Measurements from ENCODE around the gene ADAMTSL4.

DNA sequence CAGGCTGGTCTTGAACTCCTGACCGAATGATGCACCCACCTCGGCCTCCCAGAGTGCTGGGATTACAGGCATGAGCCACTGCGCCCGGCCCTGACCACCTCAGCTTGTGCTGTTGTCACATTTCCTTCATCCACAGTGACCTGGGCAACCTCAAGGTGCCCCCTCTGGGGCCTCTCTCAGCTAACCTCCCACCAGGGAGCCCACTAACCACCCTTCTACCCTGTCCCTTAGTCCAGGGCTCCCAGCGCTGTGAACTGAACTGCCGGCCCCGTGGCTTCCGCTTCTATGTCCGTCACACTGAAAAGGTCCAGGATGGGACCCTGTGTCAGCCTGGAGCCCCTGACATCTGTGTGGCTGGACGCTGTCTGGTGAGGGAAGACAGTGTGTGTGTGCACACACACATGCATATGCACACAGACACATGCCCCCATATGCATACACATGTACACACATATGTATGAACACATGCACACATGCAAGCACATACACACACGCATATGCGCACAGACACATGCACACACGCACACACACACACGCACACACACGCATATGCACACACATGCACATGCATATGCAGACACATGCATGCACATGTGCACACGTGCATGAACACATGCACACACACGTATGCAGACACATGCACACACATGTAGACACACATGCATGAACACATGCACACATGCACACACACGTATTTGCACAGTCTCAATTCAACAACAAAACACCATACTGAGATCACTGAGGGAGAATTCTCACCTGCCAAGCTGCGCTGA lies 6.2 kb downstream of the ADAMTSL4 start:
- TF ChIP-seq EP300 (IDR thresholded peaks at IDR 0.05; ENCODE audit: borderline replicate concordance in 1 of 2, low read depth in 1 of 2, low read length in 1 of 2): no peak
- TF ChIP-seq MXI1 (IDR thresholded peaks at IDR 0.05; ENCODE audit: low read depth, low read length): no peak
- TF ChIP-seq FOXM1 (IDR thresholded peaks at IDR 0.05; ENCODE audit: low read depth): no peak
- TF ChIP-seq, protein P1, sequence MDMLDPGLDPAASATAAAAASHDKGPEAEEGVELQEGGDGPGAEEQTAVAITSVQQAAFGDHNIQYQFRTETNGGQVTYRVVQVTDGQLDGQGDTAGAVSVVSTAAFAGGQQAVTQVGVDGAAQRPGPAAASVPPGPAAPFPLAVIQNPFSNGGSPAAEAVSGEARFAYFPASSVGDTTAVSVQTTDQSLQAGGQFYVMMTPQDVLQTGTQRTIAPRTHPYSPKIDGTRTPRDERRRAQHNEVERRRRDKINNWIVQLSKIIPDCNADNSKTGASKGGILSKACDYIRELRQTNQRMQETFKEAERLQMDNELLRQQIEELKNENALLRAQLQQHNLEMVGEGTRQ (IDR thresholded peaks at IDR 0.05; ENCODE audit: borderline replicate concordance, low read depth, low read length): no peak
- TF ChIP-seq, protein P2, sequence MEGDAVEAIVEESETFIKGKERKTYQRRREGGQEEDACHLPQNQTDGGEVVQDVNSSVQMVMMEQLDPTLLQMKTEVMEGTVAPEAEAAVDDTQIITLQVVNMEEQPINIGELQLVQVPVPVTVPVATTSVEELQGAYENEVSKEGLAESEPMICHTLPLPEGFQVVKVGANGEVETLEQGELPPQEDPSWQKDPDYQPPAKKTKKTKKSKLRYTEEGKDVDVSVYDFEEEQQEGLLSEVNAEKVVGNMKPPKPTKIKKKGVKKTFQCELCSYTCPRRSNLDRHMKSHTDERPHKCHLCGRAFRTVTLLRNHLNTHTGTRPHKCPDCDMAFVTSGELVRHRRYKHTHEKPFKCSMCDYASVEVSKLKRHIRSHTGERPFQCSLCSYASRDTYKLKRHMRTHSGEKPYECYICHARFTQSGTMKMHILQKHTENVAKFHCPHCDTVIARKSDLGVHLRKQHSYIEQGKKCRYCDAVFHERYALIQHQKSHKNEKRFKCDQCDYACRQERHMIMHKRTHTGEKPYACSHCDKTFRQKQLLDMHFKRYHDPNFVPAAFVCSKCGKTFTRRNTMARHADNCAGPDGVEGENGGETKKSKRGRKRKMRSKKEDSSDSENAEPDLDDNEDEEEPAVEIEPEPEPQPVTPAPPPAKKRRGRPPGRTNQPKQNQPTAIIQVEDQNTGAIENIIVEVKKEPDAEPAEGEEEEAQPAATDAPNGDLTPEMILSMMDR (IDR thresholded peaks at IDR 0.05): no peak

Measured in SK-N-SH (cell line).